Mucosa of stomach (tissue), 1 donor: ENCODE results near the gene TIMM10.

Experiments
- H3K27me3 ChIP-seq: one replicate; pipeline ENCODE4 v1.7.0; 2013; ENCODE audit warnings: mild to moderate bottlenecking, low read length; ENCODE audit not compliant: control insufficient read depth, insufficient read depth
- H3K36me3 ChIP-seq: one replicate; pipeline ENCODE4 v1.7.0; 2013; ENCODE audit warnings: low read length; ENCODE audit not compliant: control insufficient read depth, insufficient read depth
- H3K4me1 ChIP-seq: one replicate; pipeline ENCODE4 v1.7.0; 2013; ENCODE audit warnings: mild to moderate bottlenecking, low read length; ENCODE audit not compliant: control insufficient read depth, insufficient read depth
- H3K4me3 ChIP-seq: one replicate; pipeline ENCODE4 v1.7.0; 2013; ENCODE audit warnings: low read length
- H3K9ac ChIP-seq: one replicate; pipeline ENCODE4 v1.7.0; 2013; ENCODE audit warnings: mild to moderate bottlenecking, low read length, moderate library complexity
- H3K9me3 ChIP-seq: one replicate; pipeline ENCODE4 v1.7.0; 2013; ENCODE audit warnings: mild to moderate bottlenecking, low read length, moderate library complexity; ENCODE audit not compliant: control insufficient read depth
- donor health status: Pancreatic carcinoma.

TIMM10 gene

GRCh38 chr11:57552479-57552878 lies 21.9 kb upstream of the TIMM10 start:
- peaks cover 11% of the 10 kb centered on the region for H3K36me3 ChIP-seq
- no peak overlapping the region for H3K9ac ChIP-seq
- no peaks in the 10 kb centered on the region for H3K9me3 ChIP-seq
- no peak overlapping the region for H3K4me3 ChIP-seq
- no peaks in the 10 kb centered on the region for H3K27me3 ChIP-seq
- H3K4me1 ChIP-seq, result no peaks in the 10 kb centered on the region

DNA sequence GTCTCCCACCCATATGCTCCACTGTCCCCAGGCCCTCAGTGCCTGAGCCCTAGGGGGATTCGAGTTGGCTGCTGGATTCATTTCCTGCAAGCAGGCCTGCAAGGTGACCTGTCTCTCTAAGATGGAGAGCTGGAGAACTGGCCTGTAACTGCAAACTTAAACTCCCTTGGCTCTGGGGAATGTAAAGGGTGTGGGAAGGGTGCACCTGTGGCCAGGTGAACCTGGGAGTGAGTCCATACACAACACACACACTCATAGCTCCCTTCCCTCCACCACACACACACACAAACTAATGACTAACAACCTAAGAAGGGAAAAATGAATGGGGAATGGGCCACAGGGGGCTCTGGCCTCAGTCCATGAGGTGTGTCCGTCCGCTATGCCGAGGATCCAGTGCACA lies 21.4 kb upstream of the TIMM10 start:
- no peaks in the 10 kb centered on the region for H3K27me3 ChIP-seq
- peaks cover 9% of the 10 kb centered on the region for H3K36me3 ChIP-seq
- H3K4me3 ChIP-seq, result no peak overlapping the region
- H3K9ac ChIP-seq, result no peak overlapping the region
- no peaks in the 10 kb centered on the region for H3K4me1 ChIP-seq
- H3K9me3 ChIP-seq, result no peaks in the 10 kb centered on the region

GRCh38 chr11:57549983-57550382 lies 19.4 kb upstream of the TIMM10 start:
- no peaks in the 10 kb centered on the region for H3K4me1 ChIP-seq
- H3K9ac ChIP-seq, result no peak overlapping the region
- peaks cover 8% of the 10 kb centered on the region for H3K36me3 ChIP-seq
- H3K4me3 ChIP-seq, result no peak overlapping the region
- H3K27me3 ChIP-seq, result no peaks in the 10 kb centered on the region
- no peaks in the 10 kb centered on the region for H3K9me3 ChIP-seq

- Histone ChIP-seq H3K27me3 (no peaks in the 10 kb centered on the region), H3K9ac (no peak overlapping the region), H3K9me3 (no peaks in the 10 kb centered on the region), H3K36me3 (peaks cover 5% of the 10 kb centered on the region), H3K4me1 (no peaks in the 10 kb centered on the region), H3K4me3 (no peak overlapping the region)
Measured at GRCh38 chr11:57547854-57548377, 17.4 kb upstream of the TIMM10 start.

DNA sequence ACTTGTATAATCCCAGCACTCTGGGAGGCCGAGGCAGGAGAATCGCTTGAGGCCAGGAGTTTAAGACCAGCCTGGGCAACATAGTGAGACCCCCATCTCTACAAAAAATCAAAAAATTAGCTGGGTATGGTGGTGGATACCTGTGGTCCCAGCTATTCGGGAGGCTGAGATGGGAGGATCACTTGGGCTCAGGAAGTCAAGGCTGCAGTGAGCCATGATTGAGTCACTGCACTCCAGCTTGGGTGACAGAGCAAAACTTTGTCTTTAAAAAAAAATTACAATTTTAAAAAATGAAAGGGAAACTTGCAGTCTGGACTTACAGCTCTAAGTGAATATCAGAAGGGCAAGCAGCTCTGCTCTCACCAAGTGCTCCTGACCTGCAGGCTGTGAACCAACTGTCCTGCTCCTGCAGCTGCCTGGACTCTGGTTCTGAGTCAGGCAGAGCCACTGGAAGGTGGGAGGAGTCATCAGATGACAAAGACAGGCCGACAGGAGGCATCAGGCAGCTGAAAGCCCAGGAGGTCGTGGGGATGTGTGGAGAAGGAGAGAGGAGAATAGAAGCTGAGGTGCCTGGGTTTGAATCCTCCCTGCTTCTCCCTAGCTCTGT lies 16.4 kb upstream of the TIMM10 start:
- Histone ChIP-seq H3K27me3 (no peaks in the 10 kb centered on the region), H3K4me3 (no peak overlapping the region), H3K4me1 (no peaks in the 10 kb centered on the region), H3K9me3 (no peaks in the 10 kb centered on the region), H3K36me3 (peaks cover 3% of the 10 kb centered on the region), H3K9ac (no peak overlapping the region)

GRCh38 chr11:57546451-57546850 lies 15.9 kb upstream of the TIMM10 start:
- Histone ChIP-seq H3K4me3 (no peak overlapping the region), H3K36me3 (peaks cover 3% of the 10 kb centered on the region), H3K9me3 (no peaks in the 10 kb centered on the region), H3K4me1 (no peaks in the 10 kb centered on the region), H3K27me3 (no peaks in the 10 kb centered on the region), H3K9ac (no peak overlapping the region)

- Histone ChIP-seq H3K36me3 (peaks cover 3% of the 10 kb centered on the region), H3K27me3 (no peaks in the 10 kb centered on the region), H3K4me1 (no peaks in the 10 kb centered on the region), H3K4me3 (no peak overlapping the region), H3K9ac (no peak overlapping the region), H3K9me3 (no peaks in the 10 kb centered on the region)
Measured at GRCh38 chr11:57545883-57546282, 15.3 kb upstream of the TIMM10 start.

- Histone ChIP-seq H3K9me3 (no peaks in the 10 kb centered on the region), H3K36me3 (no peaks in the 10 kb centered on the region), H3K4me1 (no peaks in the 10 kb centered on the region), H3K27me3 (no peaks in the 10 kb centered on the region), H3K4me3 (no peak overlapping the region), H3K9ac (no peak overlapping the region)
Measured at GRCh38 chr11:57544566-57544965, 14.0 kb upstream of the TIMM10 start.

- Histone ChIP-seq H3K4me3 (no peak overlapping the region), H3K27me3 (no peaks in the 10 kb centered on the region), H3K36me3 (no peaks in the 10 kb centered on the region), H3K9ac (no peak overlapping the region), H3K4me1 (no peaks in the 10 kb centered on the region), H3K9me3 (no peaks in the 10 kb centered on the region)
Measured at GRCh38 chr11:57543593-57543992, 13.0 kb upstream of the TIMM10 start.

DNA sequence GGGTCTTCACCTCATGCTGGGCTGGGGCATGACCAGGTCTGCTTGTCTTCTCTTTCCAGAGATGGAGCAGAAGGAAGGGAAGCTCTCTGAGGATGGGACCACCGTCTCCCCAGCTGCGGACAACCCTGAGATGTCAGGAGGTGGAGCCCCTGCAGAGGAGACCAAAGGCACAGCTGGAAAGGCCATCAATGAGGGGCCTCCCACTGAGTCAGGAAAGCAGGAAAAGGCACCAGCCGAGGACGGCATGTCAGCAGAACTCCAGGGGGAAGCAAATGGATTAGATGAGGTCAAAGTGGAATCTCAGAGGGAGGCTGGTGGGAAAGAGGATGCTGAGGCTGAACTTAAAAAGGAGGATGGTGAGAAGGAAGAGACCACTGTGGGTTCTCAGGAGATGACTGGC lies 12.0 kb upstream of the TIMM10 start:
- H3K4me1 ChIP-seq, result no peaks in the 10 kb centered on the region
- no peak overlapping the region for H3K9ac ChIP-seq
- H3K9me3 ChIP-seq, result no peaks in the 10 kb centered on the region
- H3K36me3 ChIP-seq, result no peaks in the 10 kb centered on the region
- H3K4me3 ChIP-seq, result no peak overlapping the region
- H3K27me3 ChIP-seq, result no peaks in the 10 kb centered on the region

DNA sequence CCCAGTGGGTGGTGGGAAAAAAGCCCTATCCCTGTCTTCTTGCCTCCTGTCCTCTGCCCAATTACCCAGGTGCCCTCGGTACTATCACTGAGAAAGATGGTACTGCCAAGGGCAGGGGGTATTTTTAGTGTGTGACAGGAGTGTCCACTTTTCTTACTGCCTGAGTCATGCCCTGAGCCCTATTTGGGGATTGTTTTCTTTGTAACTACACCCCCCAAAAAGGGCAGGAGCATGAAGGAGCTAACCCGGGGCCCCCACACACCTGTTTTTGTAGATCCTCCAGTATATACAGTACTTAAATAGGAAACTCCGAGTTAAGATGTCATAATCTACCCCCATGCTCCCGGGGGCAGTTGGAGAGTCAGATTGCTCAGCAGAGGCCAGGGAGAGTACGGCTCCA lies 10.6 kb upstream of the TIMM10 start:
- no peak overlapping the region for H3K4me3 ChIP-seq
- no peak overlapping the region for H3K9ac ChIP-seq
- no peaks in the 10 kb centered on the region for H3K9me3 ChIP-seq
- no peaks in the 10 kb centered on the region for H3K36me3 ChIP-seq
- no peaks in the 10 kb centered on the region for H3K27me3 ChIP-seq
- H3K4me1 ChIP-seq, result no peaks in the 10 kb centered on the region

- no peaks in the 10 kb centered on the region for H3K9me3 ChIP-seq
- peak overlapping the region; percentile 39 for H3K9ac ChIP-seq
- H3K4me3 ChIP-seq, result no peak overlapping the region
Measured at GRCh38 chr11:57539342-57539741, 8.8 kb upstream of the TIMM10 start.

More at GRCh38 chr11:57539342-57539741, 8.8 kb upstream of the TIMM10 start:
- Histone ChIP-seq H3K36me3 (no peaks in the 10 kb centered on the region), H3K4me1 (no peaks in the 10 kb centered on the region), H3K27me3 (no peaks in the 10 kb centered on the region)
